Osteocyte (in vitro differentiated cells): ENCODE results near the gene GPSM1. TPM values are rescaled to one million over a fixed set of nuclear protein-coding genes. Genes with fewer than 3 reads are reported as not detected.

Source experiments
- DNase-seq: peaks from one replicate; pipeline ENCODE4 v3.0.0; 2021; ENCODE audit warnings: mixed read lengths; ENCODE audit not compliant: unreplicated experiment; ENCODE audit errors: extremely low spot score
- H3K27ac Mint-ChIP-seq: one replicate; pipeline ENCODE4 v1.8.0; 2021; ENCODE audit warnings: mild to moderate bottlenecking, mixed read lengths; ENCODE audit not compliant: unreplicated experiment
- H3K27me3 Mint-ChIP-seq: one replicate; pipeline ENCODE4 v1.8.0; 2021; ENCODE audit warnings: mixed read lengths; ENCODE audit not compliant: unreplicated experiment
- H3K36me3 Mint-ChIP-seq: one replicate; pipeline ENCODE4 v1.8.0; 2021; ENCODE audit warnings: mixed read lengths; ENCODE audit not compliant: unreplicated experiment
- H3K4me1 Mint-ChIP-seq: one replicate; pipeline ENCODE4 v1.8.0; 2021; ENCODE audit warnings: mixed read lengths; ENCODE audit not compliant: unreplicated experiment
- H3K4me3 Mint-ChIP-seq: one replicate; pipeline ENCODE4 v1.8.0; 2021; ENCODE audit warnings: mild to moderate bottlenecking, moderate library complexity, mixed read lengths; ENCODE audit not compliant: unreplicated experiment
- H3K9me3 Mint-ChIP-seq: one replicate; pipeline ENCODE4 v1.8.0; 2021; ENCODE audit warnings: mixed read lengths; ENCODE audit not compliant: unreplicated experiment
- CTCF ChIP-seq: fragments of 200-600 bp; sonication (generic); IDR thresholded peaks from 2 replicates; pipeline ENCODE4 v1.5.0; 2021; ENCODE audit warnings: antibody characterized with exemption, mild to moderate bottlenecking, moderate library complexity
- total RNA-seq: library from RNA; stranded (reverse); gene quantifications from 2 replicates; pipeline ENCODE4 v1.2.1, GENCODE V29; 2021

The GPSM1 gene
- total RNA-seq, 1 donor from 2014 or later = 37.1 TPM

DNA sequence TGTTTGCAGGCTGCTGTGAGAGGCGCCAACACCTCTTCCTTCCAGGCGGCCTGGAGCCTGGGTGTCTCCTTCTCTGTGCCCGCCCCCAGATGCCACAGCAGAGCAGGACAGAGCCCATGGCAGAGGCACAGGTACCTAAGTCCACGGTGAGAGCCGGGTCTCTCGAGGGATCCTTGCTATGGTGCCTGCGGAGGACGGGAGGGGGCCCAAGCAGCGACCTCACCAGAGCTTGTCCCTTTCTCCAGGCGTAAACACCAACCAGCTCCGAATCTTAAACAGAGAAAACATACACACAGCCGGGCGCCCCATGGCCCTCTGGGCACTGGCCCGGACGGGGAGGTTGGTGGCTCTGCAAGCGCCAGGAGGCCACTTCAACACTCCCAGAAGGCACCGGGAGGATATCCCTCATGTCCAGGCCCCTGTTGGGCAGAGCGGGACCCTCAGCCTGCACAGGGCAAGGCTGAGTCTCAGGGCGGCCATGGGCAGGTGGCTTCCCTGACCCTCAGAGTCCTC lies 35.3 kb upstream of the GPSM1 start:
- TF ChIP-seq CTCF = no peak
- H3K9me3 Mint-ChIP-seq = no peaks in the 10 kb centered on the region
- peaks cover 7% of the 10 kb centered on the region for H3K27me3 Mint-ChIP-seq
- DNase-seq = no peak
- no peaks in the 10 kb centered on the region for H3K4me1 Mint-ChIP-seq
- H3K27ac Mint-ChIP-seq = no peak overlapping the region
- H3K4me3 Mint-ChIP-seq = no peak overlapping the region
- peaks cover 2% of the 10 kb centered on the region for H3K36me3 Mint-ChIP-seq

- Mint-ChIP-seq H3K4me1 (no peaks in the 10 kb centered on the region), H3K9me3 (no peaks in the 10 kb centered on the region), H3K4me3 (no peak overlapping the region), H3K27me3 (no peaks in the 10 kb centered on the region), H3K36me3 (no peaks in the 10 kb centered on the region), H3K27ac (no peak overlapping the region)
- no peak for DNase-seq
- TF ChIP-seq CTCF = no peak
Observed at GRCh38 chr9:136292591-136293448, 34.5 kb upstream of the GPSM1 start.

DNA sequence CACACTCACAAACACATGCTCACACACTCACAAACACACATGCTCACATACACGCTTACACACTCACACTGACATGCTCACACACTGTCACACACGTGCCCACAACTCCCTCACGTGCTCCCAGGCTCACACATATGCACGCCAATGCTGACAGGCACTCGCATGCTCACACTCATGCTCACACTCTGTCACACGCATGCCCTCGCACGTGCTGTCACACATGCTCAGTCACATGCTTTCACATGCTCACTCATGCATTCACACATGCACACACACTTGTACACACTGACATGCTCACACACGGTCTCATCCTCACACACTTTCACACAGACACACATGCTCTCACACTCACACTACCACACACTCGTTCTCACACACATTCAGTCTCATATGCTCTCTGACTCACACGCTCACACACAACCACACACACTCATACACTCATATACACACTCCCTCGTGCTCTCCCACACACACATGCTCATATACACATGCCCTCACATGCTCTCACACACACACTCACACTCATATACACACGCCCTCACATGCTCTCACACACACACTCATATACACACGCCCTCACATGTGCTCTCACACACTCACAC lies 33.8 kb upstream of the GPSM1 start:
- no peak overlapping the region for H3K27ac Mint-ChIP-seq
- no peak for TF ChIP-seq CTCF
- no peak overlapping the region for H3K4me3 Mint-ChIP-seq
- no peaks in the 10 kb centered on the region for H3K36me3 Mint-ChIP-seq
- H3K4me1 Mint-ChIP-seq = no peaks in the 10 kb centered on the region
- peaks cover 2% of the 10 kb centered on the region for H3K27me3 Mint-ChIP-seq
- DNase-seq = no peak
- no peaks in the 10 kb centered on the region for H3K9me3 Mint-ChIP-seq

- Mint-ChIP-seq H3K36me3 (no peaks in the 10 kb centered on the region), H3K27me3 (peaks cover 2% of the 10 kb centered on the region), H3K4me3 (no peak overlapping the region), H3K9me3 (no peaks in the 10 kb centered on the region), H3K4me1 (no peaks in the 10 kb centered on the region), H3K27ac (no peak overlapping the region)
- no peak for DNase-seq
- TF ChIP-seq CTCF = no peak
Observed at GRCh38 chr9:136294437-136294836, 32.9 kb upstream of the GPSM1 start.

GRCh38 chr9:136295055-136295454 lies 32.3 kb upstream of the GPSM1 start:
- Mint-ChIP-seq H3K27me3 (peaks cover 2% of the 10 kb centered on the region), H3K4me1 (no peaks in the 10 kb centered on the region), H3K36me3 (no peaks in the 10 kb centered on the region), H3K9me3 (no peaks in the 10 kb centered on the region), H3K4me3 (no peak overlapping the region), H3K27ac (no peak overlapping the region)
- no peak for DNase-seq
- no peak for TF ChIP-seq CTCF
